ENCODE measurements around the gene USP17L26.
"Not testable (repeated sequence)": the region's sequence is repeated elsewhere in the genome, so short reads cannot be mapped to it uniquely, and the experiment has no call there.

The USP17L26 gene

GRCh38 chr4:9334358-9334757 is at the start of gene USP17L26:
Gene USP17L26, plus strand, starts transcription at chr4:9334658. Its CDS starts 0 bp downstream, at chr4:9334658.
- not testable (repeated sequence) for DNase-seq (ENCODE audit: low read depth in 2 of 2)

- not testable (repeated sequence) for DNase-seq (ENCODE audit: low read depth in 2 of 2)
Measured at GRCh38 chr4:9324191-9324590, 10.3 kb upstream of the USP17L26 start.

- not testable (repeated sequence) for DNase-seq (ENCODE audit: low read depth in 2 of 2)
Measured at GRCh38 chr4:9324865-9325264, 9.6 kb upstream of the USP17L26 start, which contains the start of gene USP17L24. Gene USP17L24, plus strand, starts transcription at chr4:9325165. Its CDS starts 0 bp downstream, at chr4:9325165.

GRCh38 chr4:9329611-9330010 is 4.8 kb upstream of the USP17L26 start, which contains the start of gene USP17L25:
Gene USP17L25, plus strand, starts transcription at chr4:9329911. Its CDS starts 0 bp downstream, at chr4:9329911.
- DNase-seq (ENCODE audit: low read depth in 2 of 2), result not testable (repeated sequence)

GRCh38 chr4:9339103-9339502 is 4.6 kb downstream of the USP17L26 start, which contains the start of gene USP17L5:
Gene USP17L5, plus strand, starts transcription at chr4:9339403. Its CDS starts 0 bp downstream, at chr4:9339403.
- DNase-seq (ENCODE audit: low read depth in 2 of 2), result not testable (repeated sequence)

GRCh38 chr4:9343848-9344247 is 9.4 kb downstream of the USP17L26 start, which contains the start of gene USP17L27:
Gene USP17L27, plus strand, starts transcription at chr4:9344148. Its CDS starts 0 bp downstream, at chr4:9344148.
- DNase-seq (ENCODE audit: low read depth in 2 of 2), result not testable (repeated sequence)

- not testable (repeated sequence) for DNase-seq (ENCODE audit: low read depth in 2 of 2)
Measured at GRCh38 chr4:9348593-9348992, 14.1 kb downstream of the USP17L26 start, which contains the start of gene USP17L28. Gene USP17L28, plus strand, starts transcription at chr4:9348893. Its CDS starts 0 bp downstream, at chr4:9348893.

GRCh38 chr4:9350866-9351265 is 16.4 kb downstream of the USP17L26 start:
- DNase-seq (ENCODE audit: low read depth in 2 of 2), result not testable (repeated sequence)

- not testable (repeated sequence) for DNase-seq (ENCODE audit: low read depth in 2 of 2)
Measured at GRCh38 chr4:9353338-9353737, 18.9 kb downstream of the USP17L26 start, which contains the start of gene USP17L29. Gene USP17L29, plus strand, starts transcription at chr4:9353638. Its CDS starts 0 bp downstream, at chr4:9353638.

- DNase-seq (ENCODE audit: low read depth in 2 of 2), result not testable (repeated sequence)
Measured at GRCh38 chr4:9362829-9363228, 28.4 kb downstream of the USP17L26 start, which contains the start of gene USP17L30. Gene USP17L30, plus strand, starts transcription at chr4:9363129. Its CDS starts 0 bp downstream, at chr4:9363129.

GRCh38 chr4:9379881-9380280 is 45.4 kb downstream of the USP17L26 start:
- DNase-seq (ENCODE audit: low read depth in 2 of 2), result not testable (repeated sequence)

GRCh38 chr4:9381012-9381534 is 46.6 kb downstream of the USP17L26 start:
- not testable (repeated sequence) for DNase-seq (ENCODE audit: low read depth in 2 of 2)

- no peak for DNase-seq (ENCODE audit: low read depth in 2 of 2)
Measured at GRCh38 chr4:9384126-9384525, 49.7 kb downstream of the USP17L26 start.

Measured in fibroblast of skin of left quadriceps (primary cell).